PFSK-1 (cell line): ENCODE data around the gene ALKBH4.

Experiments
- FOXP2 ChIP-seq: optimal IDR thresholded peaks from 2 replicates; pipeline ENCODE3; 2011; ENCODE audit warnings: borderline replicate concordance, control low read depth, inconsistent platforms; ENCODE audit not compliant: insufficient read depth; ENCODE audit errors: extremely low read length, extremely low read depth
- POLR2AphosphoS5 ChIP-seq: IDR thresholded peaks from 2 replicates; pipeline ENCODE4 v1.6.1; 2012; ENCODE audit warnings: low read depth, mild to moderate bottlenecking, control low read depth, low read length, moderate library complexity
- REST ChIP-seq, 2 experiments: IDR thresholded peaks; 2 replicates each; pipeline versions ENCODE4 v1.6.1 to v1.8.0; 2011 to 2012; ENCODE audit warnings: low read depth in 2 of 2, low read length in 2 of 2, control low read depth in 1 of 2, inconsistent platforms in 1 of 2, mild to moderate bottlenecking in 1 of 2, moderate library complexity in 1 of 2; ENCODE audit not compliant: insufficient read depth in 1 of 2
- SIN3A ChIP-seq: IDR thresholded peaks from 2 replicates; pipeline ENCODE4 v1.6.1; 2012; ENCODE audit warnings: mild to moderate bottlenecking, low read length, moderate library complexity, borderline replicate concordance; ENCODE audit not compliant: insufficient read depth
- TAF1 ChIP-seq: IDR thresholded peaks from 2 replicates; pipeline ENCODE4 v1.6.1; 2012; ENCODE audit warnings: low read length, control low read depth, borderline replicate concordance; ENCODE audit not compliant: insufficient read depth

Gene ALKBH4

DNA sequence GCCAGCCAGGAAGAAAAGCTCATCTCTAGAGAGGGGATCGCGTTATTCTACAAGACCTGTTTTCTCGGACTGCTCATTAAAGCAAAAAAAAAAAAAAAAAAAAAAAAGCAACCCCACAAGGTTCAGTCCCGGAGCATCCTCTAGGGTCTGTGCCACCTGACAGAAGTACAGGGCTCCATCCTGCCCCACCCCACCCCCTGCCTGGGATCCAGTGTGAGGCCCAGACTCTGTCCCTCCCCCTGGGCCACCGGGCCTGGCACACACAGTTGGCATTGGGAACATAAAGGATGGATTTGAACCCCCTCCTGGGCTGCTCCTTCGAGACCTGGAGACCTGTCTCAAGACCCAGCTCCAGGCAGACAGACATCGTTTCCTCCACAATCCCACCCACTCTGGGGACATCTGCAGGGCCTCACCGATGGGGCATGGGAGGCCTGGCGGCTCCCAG lies 30.6 kb downstream of the ALKBH4 start:
- no peak for TF ChIP-seq POLR2AphosphoS5
- TF ChIP-seq SIN3A: no peak
- TF ChIP-seq TAF1: no peak
- TF ChIP-seq REST (IDR thresholded peaks at IDR 0.05; ENCODE audit: insufficient read depth in 1 of 2, low read depth in 2 of 2, low read length in 2 of 2): no peak
- no peak for TF ChIP-seq FOXP2

- TF ChIP-seq FOXP2 (peak; percentile 14), SIN3A (0 out of 2 replicates have a peak, but pooled peaks have one; percentile 11), REST (IDR thresholded peaks at IDR 0.05; ENCODE audit: insufficient read depth in 1 of 2, low read depth in 2 of 2, low read length in 2 of 2) (no peak), POLR2AphosphoS5 (no peak), TAF1 (no peak)
Observed at GRCh38 chr7:102433219-102434038, 31.2 kb downstream of the ALKBH4 start, which contains the start of gene ORAI2. TSS of gene ORAI2 (plus strand) at chr7:102433575. CDS start at chr7:102438957, 5,382 bp downstream.

- TF ChIP-seq SIN3A: no peak
- TF ChIP-seq REST (IDR thresholded peaks at IDR 0.05; ENCODE audit: insufficient read depth in 1 of 2, low read depth in 2 of 2, low read length in 2 of 2): no peak
- TF ChIP-seq TAF1: no peak
- TF ChIP-seq FOXP2: no peak
Observed at GRCh38 chr7:102432442-102433218, 32.0 kb downstream of the ALKBH4 start.

- TF ChIP-seq FOXP2 (no peak), TAF1 (no peak), POLR2AphosphoS5 (no peak)
Observed at GRCh38 chr7:102431617-102432298, 32.9 kb downstream of the ALKBH4 start.

DNA sequence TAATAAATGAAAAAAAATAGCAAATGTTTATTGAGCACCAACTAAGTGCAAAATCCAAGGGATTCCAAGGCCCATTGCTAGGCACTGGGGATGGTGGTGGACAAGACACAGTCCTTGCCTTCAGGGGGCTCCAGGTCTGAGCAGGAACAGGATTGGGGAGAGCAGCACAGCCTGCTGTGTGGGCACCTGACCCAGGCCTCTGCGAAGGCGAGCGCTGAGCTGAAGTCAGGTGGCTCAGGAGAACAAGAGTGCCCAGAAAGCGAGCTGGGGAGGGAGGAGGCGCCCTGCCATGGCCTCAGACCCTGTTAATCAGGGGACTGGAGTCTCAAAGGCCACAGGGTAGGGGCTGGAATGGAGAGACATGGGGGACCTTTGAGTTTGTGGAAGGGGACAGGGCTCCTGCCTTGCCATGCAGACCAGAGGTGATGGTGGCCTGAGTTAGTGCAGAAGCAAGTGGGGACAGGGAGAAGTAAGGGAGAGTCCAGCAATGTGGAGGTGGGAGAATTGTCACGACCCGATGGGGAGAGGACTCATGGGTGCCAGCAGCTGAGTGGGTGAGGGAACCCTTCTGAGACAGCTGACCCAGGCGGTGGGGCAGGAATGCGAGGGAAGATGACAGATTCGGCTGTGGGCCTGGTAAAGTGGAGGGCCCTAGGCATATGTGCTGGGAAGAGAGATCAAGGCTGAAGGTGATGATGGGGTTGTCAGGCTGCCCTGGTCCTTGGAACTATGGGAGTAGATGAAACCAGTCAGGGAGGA lies 35.3 kb downstream of the ALKBH4 start:
- TF ChIP-seq REST (IDR thresholded peaks at IDR 0.05; ENCODE audit: insufficient read depth in 1 of 2, low read depth in 2 of 2, low read length in 2 of 2) (no peak), POLR2AphosphoS5 (no peak), FOXP2 (no peak), TAF1 (no peak), SIN3A (no peak)
